ENCODE measurements around the gene NPIPB4.
"Not testable (repeated sequence)": the region's sequence is repeated elsewhere in the genome, so short reads cannot be mapped to it uniquely, and the experiment has no call there.

NPIPB4 gene

GRCh38 chr16:21801538-21802374 lies 55.8 kb downstream of the NPIPB4 start:
- TF ChIP-seq CTCF (IDR thresholded peaks at IDR 0.05; ENCODE audit: low read depth, low read length): peak; percentile 26
- peak; percentile 44 for DNase-seq (ENCODE audit: low read depth)
- not testable (repeated sequence) for H3K4me3 ChIP-seq (ENCODE audit: low read depth, low read length)

- H3K4me3 ChIP-seq (ENCODE audit: low read depth, low read length); DNase-seq (ENCODE audit: low read depth): not testable (repeated sequence)
Observed at GRCh38 chr16:21798601-21799000, 59.0 kb downstream of the NPIPB4 start.

DNA sequence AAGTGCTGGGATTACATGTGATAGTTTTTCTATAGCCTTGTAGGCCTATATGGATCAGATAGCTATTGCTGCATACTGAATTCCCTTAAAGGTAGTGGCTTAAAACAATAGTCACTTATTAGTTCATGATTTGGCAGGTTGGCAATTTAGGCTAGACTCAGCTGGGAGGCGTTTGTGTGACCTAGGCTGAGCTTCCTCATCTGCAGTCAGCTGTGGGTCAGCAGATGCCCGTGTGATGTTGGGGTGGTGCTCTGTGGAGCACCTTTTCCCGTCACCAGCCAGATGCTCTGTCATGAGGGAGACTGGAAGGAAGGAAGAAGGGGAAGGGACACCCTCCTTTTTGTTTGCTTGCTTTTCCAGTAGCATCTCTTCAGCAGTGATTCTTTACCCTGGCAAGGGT lies 64.2 kb downstream of the NPIPB4 start:
- DNase-seq (ENCODE audit: low read depth): not testable (repeated sequence)

DNA sequence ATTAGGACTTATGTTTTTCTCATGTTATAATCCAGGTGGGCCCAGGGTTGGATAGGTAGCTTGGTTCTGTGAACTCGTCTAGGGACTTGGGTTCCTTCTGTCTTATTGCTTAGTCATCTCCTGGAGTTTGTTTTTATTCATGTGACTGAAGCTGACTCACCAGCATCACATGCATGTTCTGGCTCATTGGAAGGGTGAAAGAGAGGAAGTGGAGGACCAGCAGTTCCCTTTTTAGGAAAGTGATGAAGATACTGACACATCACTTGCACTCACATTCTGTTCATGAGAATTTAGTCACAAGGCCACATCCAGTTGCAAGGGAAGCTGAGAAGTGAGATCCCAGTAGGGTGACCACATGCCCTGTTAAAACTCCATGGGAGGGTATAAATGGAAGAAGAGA lies 67.0 kb downstream of the NPIPB4 start:
- H3K4me3 ChIP-seq (ENCODE audit: low read depth, low read length); DNase-seq (ENCODE audit: low read depth): not testable (repeated sequence)

More for the DNA sequence above, 64.2 kb downstream of the NPIPB4 start:
- H3K4me3 ChIP-seq (ENCODE audit: low read depth, low read length): not testable (repeated sequence)

Measured in NB4 (cell line).